Endothelial cell of umbilical vein (primary cell): ENCODE measurements around the gene ELAPOR2. TPM values are rescaled to one million over a fixed set of nuclear protein-coding genes. Genes with fewer than 3 reads are reported as not detected.

Experiments used
- BruUV-seq: library from RNA; stranded (reverse); fragments of 400-500 nt; replicated peaks from 2 replicates; lab custom pipeline; 2021; lab: Mats Ljungman, UMichigan
- CTCF ChIA-PET: fragments of 300-600, 350-600 bp; sonication (Branson Sonifier 250); formaldehyde crosslinking; loops from one replicate; lab custom pipeline; 2021; ENCODE audit warnings: antibody characterized with exemption, inconsistent platforms; lab: Charles Lee
- POLR2A ChIA-PET: fragments of 300-600, 350-600 bp; sonication (Branson Sonifier 250); formaldehyde crosslinking; loops from one replicate; lab custom pipeline; 2021; ENCODE audit warnings: antibody characterized with exemption, inconsistent platforms; lab: Charles Lee
- DNase-seq: peaks from one replicate; pipeline ENCODE4 v3.0.0-alpha.2; 2011; ENCODE audit warnings: low read depth, low spot score
- FAIRE-seq: peaks from 2 replicates; lab custom pipeline; 2011; peaks lifted over from hg19 to GRCh38; lab: Jason Lieb, UNC
- H2AFZ ChIP-seq: 2 replicates; pipeline ENCODE4 v1.6.0; 2012; ENCODE audit warnings: low read depth, low read length, control low read depth, inconsistent platforms
- H3K27ac ChIP-seq: 2 replicates; pipeline ENCODE4 v1.5.1; 2011; ENCODE audit warnings: low read depth, mild to moderate bottlenecking, control low read depth, low read length, moderate library complexity; ENCODE audit not compliant: insufficient read depth
- H3K27me3 ChIP-seq, 2 experiments: 2 replicates each; pipeline versions ENCODE4 v1.6.0 to v1.6.1; 2011; ENCODE audit warnings: low read length in 2 of 2, mixed read lengths in 1 of 2; ENCODE audit not compliant: control insufficient read depth in 2 of 2, insufficient read depth in 2 of 2
- H3K36me3 ChIP-seq, 2 experiments: 2 replicates in 1 of 2; 3 replicates in 1 of 2; pipeline ENCODE4 v1.5.1; 2011; ENCODE audit warnings: low read length in 2 of 2, mild to moderate bottlenecking in 1 of 2, moderate library complexity in 1 of 2; ENCODE audit not compliant: control insufficient read depth in 2 of 2, insufficient read depth in 2 of 2; ENCODE audit errors: extremely low read depth in 1 of 2
- H3K4me1 ChIP-seq: 3 replicates; pipeline ENCODE4 v1.5.1; 2011; ENCODE audit warnings: mild to moderate bottlenecking, low read length; ENCODE audit not compliant: control insufficient read depth, insufficient read depth; ENCODE audit errors: extremely low read depth
- H3K4me2 ChIP-seq: 2 replicates; pipeline ENCODE4 v1.6.1; 2011; ENCODE audit warnings: low read length, control low read depth, mixed read lengths; ENCODE audit not compliant: insufficient read depth
- H3K4me3 ChIP-seq, 3 experiments: fragments of 200-600 bp in 1 of 3; sonication (generic), shearing (Covaris generic) in 1 of 3; replicated peaks in 1 of 3; 2 replicates each; pipeline ENCODE4 v1.5.1; 2011 to 2016; ENCODE audit warnings: control low read depth in 3 of 3, low read length in 3 of 3, mild to moderate bottlenecking in 2 of 3, inconsistent platforms in 1 of 3, low read depth in 1 of 3, moderate library complexity in 1 of 3; ENCODE audit not compliant: insufficient read depth in 1 of 3
- H3K79me2 ChIP-seq: 2 replicates; pipeline ENCODE4 v1.6.0; 2012; ENCODE audit warnings: low read length, inconsistent platforms; ENCODE audit not compliant: control insufficient read depth, insufficient read depth
- H3K9ac ChIP-seq: replicated peaks from 2 replicates; pipeline ENCODE3; 2011; ENCODE audit warnings: low read length, control low read depth; ENCODE audit not compliant: insufficient read depth; ENCODE audit errors: extremely low read depth
- H3K9me1 ChIP-seq: replicated peaks from 3 replicates; pipeline ENCODE4 v1.6.0; 2011; ENCODE audit warnings: mild to moderate bottlenecking, low read length; ENCODE audit not compliant: control insufficient read depth, insufficient read depth; ENCODE audit errors: extremely low read depth
- H3K9me3 ChIP-seq: replicated peaks from 2 replicates; pipeline ENCODE4 v1.5.1; 2012; ENCODE audit warnings: low read length, inconsistent platforms; ENCODE audit not compliant: control insufficient read depth, insufficient read depth
- H4K20me1 ChIP-seq: replicated peaks from 2 replicates; pipeline ENCODE3; 2011; ENCODE audit warnings: mild to moderate bottlenecking, low read length; ENCODE audit not compliant: control insufficient read depth, insufficient read depth; ENCODE audit errors: extremely low read depth
- EZH2 ChIP-seq: IDR thresholded peaks from 2 replicates; pipeline ENCODE4 v1.6.1; 2012; ENCODE audit warnings: borderline replicate concordance, low read depth, mild to moderate bottlenecking, moderate library complexity, low read length, inconsistent platforms; ENCODE audit not compliant: severe bottlenecking
- FOS ChIP-seq: IDR thresholded peaks from 2 replicates; pipeline ENCODE4 v1.6.1; 2011; ENCODE audit warnings: mild to moderate bottlenecking, low read length, moderate library complexity, borderline replicate concordance; ENCODE audit not compliant: insufficient read depth
- GATA2 ChIP-seq: IDR thresholded peaks from 2 replicates; pipeline ENCODE4 v1.7.0; 2011; ENCODE audit warnings: low read depth, mild to moderate bottlenecking, moderate library complexity, mixed read lengths, low read length; ENCODE audit not compliant: insufficient read length, insufficient read depth
- JUN ChIP-seq: IDR thresholded peaks from 2 replicates; pipeline ENCODE4 v1.6.1; 2011; ENCODE audit warnings: borderline replicate concordance, low read depth; ENCODE audit not compliant: insufficient read length, insufficient read depth
- MAX ChIP-seq: IDR thresholded peaks from 2 replicates; pipeline ENCODE4 v1.6.1; 2011; ENCODE audit not compliant: insufficient read depth, insufficient read length
- MYC ChIP-seq: IDR thresholded peaks from one replicate; pipeline ENCODE4 v1.6.1; 2011; ENCODE audit warnings: mild to moderate bottlenecking, low read depth, low read length
- POLR2A ChIP-seq: IDR thresholded peaks from 2 replicates; pipeline ENCODE4 v1.6.1; 2012; ENCODE audit warnings: low read depth, mild to moderate bottlenecking, control low read depth, low read length
- POLR2AphosphoS5 ChIP-seq: IDR thresholded peaks from 2 replicates; pipeline ENCODE4 v1.6.1; 2012; ENCODE audit warnings: low read depth, mild to moderate bottlenecking, control low read depth, low read length, moderate library complexity; ENCODE audit not compliant: insufficient read depth
- dilution Hi-C: fragments of 300-500 bp; cut with MboI; formaldehyde crosslinking; loops from one replicate; pipeline ENCODE4 v1.15.0; 2019; ENCODE audit warnings: low sequenced_read_pairs; ENCODE audit not compliant: extremely low pct_ligation_motif_present
- intact Hi-C: fragments of 100-400 bp; cut with micrococcal nuclease; formaldehyde crosslinking; loops from one replicate; pipeline ENCODE4 v1.10.0; 2022
- polyA plus RNA-seq, 4 experiments: library from polyadenylated mRNA; depleted of rRNA in 3 of 4; stranded (reverse) in 3 of 4; unstranded in 1 of 4; fragments of >200 nt; gene quantifications; 2 replicates each; pipeline versions ENCODE4 v1.2.1 to v1.2.3, GENCODE V29; 2011 to 2012; ENCODE audit warnings: missing spikeins in 1 of 4
- total RNA-seq: library from RNA; stranded (reverse); gene quantifications from 2 replicates; pipeline ENCODE4 v1.2.3, GENCODE V29; 2021
- TF ChIP-seq, protein P1 (sequence below), 2 donors: IDR thresholded peaks; 1 replicate in 1 of 2; 2 replicates in 1 of 2; pipeline ENCODE4 v1.5.1; 2011; ENCODE audit warnings: low read length in 2 of 2, mild to moderate bottlenecking in 2 of 2, moderate library complexity in 2 of 2, control low read depth in 1 of 2, inconsistent platforms in 1 of 2, low read depth in 1 of 2; ENCODE audit not compliant: insufficient read depth in 1 of 2; ENCODE audit errors: extremely low read depth in 1 of 2

The ELAPOR2 gene
- total and polyA plus RNA-seq, 2 donors (not counting 3 experiments of a cell fraction or from before 2014, with no cell fraction given): 38.2 to 63.5 TPM

GRCh38 chr7:87107949-87108776 is 48.7 kb upstream of the ELAPOR2 start:
- Histone ChIP-seq H2AFZ (no peak overlapping the region), H3K27ac (no peak overlapping the region), H3K4me2 (no peak overlapping the region), H4K20me1 (no peaks in the 10 kb centered on the region), H3K27me3 (peaks cover 6 to 12% of the 10 kb centered on the region in 2 experiments), H3K4me3 (no peak overlapping the region), H3K79me2 (no peaks in the 10 kb centered on the region), H3K36me3 (no peaks in the 10 kb centered on the region), H3K9me3 (no peaks in the 10 kb centered on the region), H3K9me1 (no peaks in the 10 kb centered on the region), H3K4me1 (no peaks in the 10 kb centered on the region), H3K9ac (no peak overlapping the region)
- no peak for DNase-seq
- FAIRE-seq: no peak
- ChIA-PET CTCF (no interaction called here), POLR2A (no interaction called here)
- BruUV-seq: no TSS peak
- intact Hi-C loops: no loop called here
- dilution Hi-C loops: no loop called here
- TF ChIP-seq MAX (no peak), GATA2 (no peak), FOS (no peak), POLR2A (no peak), JUN (no peak), EZH2 (no peak), POLR2AphosphoS5 (no peak), MYC (no peak)
- TF ChIP-seq, protein P1, sequence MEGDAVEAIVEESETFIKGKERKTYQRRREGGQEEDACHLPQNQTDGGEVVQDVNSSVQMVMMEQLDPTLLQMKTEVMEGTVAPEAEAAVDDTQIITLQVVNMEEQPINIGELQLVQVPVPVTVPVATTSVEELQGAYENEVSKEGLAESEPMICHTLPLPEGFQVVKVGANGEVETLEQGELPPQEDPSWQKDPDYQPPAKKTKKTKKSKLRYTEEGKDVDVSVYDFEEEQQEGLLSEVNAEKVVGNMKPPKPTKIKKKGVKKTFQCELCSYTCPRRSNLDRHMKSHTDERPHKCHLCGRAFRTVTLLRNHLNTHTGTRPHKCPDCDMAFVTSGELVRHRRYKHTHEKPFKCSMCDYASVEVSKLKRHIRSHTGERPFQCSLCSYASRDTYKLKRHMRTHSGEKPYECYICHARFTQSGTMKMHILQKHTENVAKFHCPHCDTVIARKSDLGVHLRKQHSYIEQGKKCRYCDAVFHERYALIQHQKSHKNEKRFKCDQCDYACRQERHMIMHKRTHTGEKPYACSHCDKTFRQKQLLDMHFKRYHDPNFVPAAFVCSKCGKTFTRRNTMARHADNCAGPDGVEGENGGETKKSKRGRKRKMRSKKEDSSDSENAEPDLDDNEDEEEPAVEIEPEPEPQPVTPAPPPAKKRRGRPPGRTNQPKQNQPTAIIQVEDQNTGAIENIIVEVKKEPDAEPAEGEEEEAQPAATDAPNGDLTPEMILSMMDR (IDR thresholded peaks at IDR 0.05; ENCODE audit: extremely low read depth in 1 of 2, insufficient read depth in 1 of 2, low read depth in 1 of 2, low read length in 2 of 2): no peak
